Measurements from ENCODE around the gene RAB36. TPM values are rescaled to one million over a fixed set of nuclear protein-coding genes. Genes with fewer than 3 reads are reported as not detected.
A peak's percentile ranks its signal among the peaks of the same experiment; 100 is the strongest.
"Not testable (repeated sequence)": the region's sequence is repeated elsewhere in the genome, so short reads cannot be mapped to it uniquely, and the experiment has no call there.

The RAB36 gene
- polyA plus RNA-seq, 3 donors: 0.37 to 0.78 (median 0.49) TPM

- no peaks in the 10 kb centered on the region for H4K20me1 ChIP-seq (ENCODE audit: insufficient read depth, low read length)
- H3K9ac ChIP-seq (ENCODE audit: insufficient read depth, low read length, poor library complexity, severe bottlenecking): no peak overlapping the region
- Mint-ChIP-seq H3K36me3 (no peaks in the 10 kb centered on the region), H3K27ac (peak overlapping the region in 1 of 7 donors; percentile 27), H3K4me3 (no peak overlapping the region), H3K9me3 (no peaks in the 10 kb centered on the region), H3K4me1 (peaks cover 2% of the 10 kb centered on the region), H3K27me3 (ENCODE audit: low read depth in 3 of 3) (peaks cover 0 to 7% (median 6%) of the 10 kb centered on the region in 3 donors)
- no peaks in the 10 kb centered on the region for H3K79me2 ChIP-seq (ENCODE audit: insufficient read depth, low read length)
- DNase-seq: no peak
- 96% methylated on average over 4 of the region's 10 CpGs for WGBS (ENCODE audit: insufficient coverage)
- H2AFZ ChIP-seq (ENCODE audit: insufficient read depth, low read depth, low read length, poor library complexity, severe bottlenecking): no peak overlapping the region
- no peak overlapping the region for H3K4me2 ChIP-seq (replicated peaks; ENCODE audit: extremely low read depth, low read length, poor library complexity, severe bottlenecking)
- H3K27ac ChIP-seq (ENCODE audit: low read depth in 1 of 2, low read length in 2 of 2): no peak overlapping the region
- H3K4me3 ChIP-seq (replicated peaks in 1 of 3; ENCODE audit: low read depth in 2 of 3, low read length in 3 of 3): no peak overlapping the region
- no peaks in the 10 kb centered on the region for H3K9me3 ChIP-seq (replicated peaks in 1 of 2; ENCODE audit: control insufficient read depth in 1 of 2, insufficient read depth in 1 of 2, low read length in 2 of 2)
- H3K36me3 ChIP-seq (replicated peaks in 1 of 2; ENCODE audit: control insufficient read depth in 1 of 2, insufficient read depth in 2 of 2, low read length in 2 of 2): no peaks in the 10 kb centered on the region
- no peaks in the 10 kb centered on the region for H3K27me3 ChIP-seq (ENCODE audit: control insufficient read depth in 2 of 2, insufficient read depth in 2 of 2, low read length in 2 of 2)
- TF ChIP-seq CTCF (IDR thresholded peaks at IDR 0.05): no peak
- peaks cover 0 to 2% of the 10 kb centered on the region in 2 donors for H3K4me1 ChIP-seq (ENCODE audit: control insufficient read depth in 1 of 2, insufficient read depth in 2 of 2, low read length in 2 of 2)
- intact Hi-C loops (cut with micrococcal nuclease): no loop called here
These were observed 12.7 kb upstream of the RAB36 start for GRCh38 chr22:23132376-23133091.

- 96% methylated on average over 9 of the region's 10 CpGs for WGBS (ENCODE audit: insufficient coverage)
- Histone ChIP-seq H3K27me3 (ENCODE audit: control insufficient read depth in 2 of 2, insufficient read depth in 2 of 2, low read length in 2 of 2) (no peaks in the 10 kb centered on the region), H4K20me1 (ENCODE audit: insufficient read depth, low read length) (no peaks in the 10 kb centered on the region), H3K27ac (ENCODE audit: low read depth in 1 of 2, low read length in 2 of 2) (no peak overlapping the region), H3K4me1 (ENCODE audit: control insufficient read depth in 1 of 2, insufficient read depth in 2 of 2, low read length in 2 of 2) (peaks cover 12 to 15% of the 10 kb centered on the region in 2 donors), H3K9ac (ENCODE audit: insufficient read depth, low read length, poor library complexity, severe bottlenecking) (no peak overlapping the region), H3K4me3 (replicated peaks in 1 of 3; ENCODE audit: low read depth in 2 of 3, low read length in 3 of 3) (no peak overlapping the region), H2AFZ (ENCODE audit: insufficient read depth, low read depth, low read length, poor library complexity, severe bottlenecking) (no peak overlapping the region), H3K79me2 (ENCODE audit: insufficient read depth, low read length) (no peaks in the 10 kb centered on the region), H3K36me3 (replicated peaks in 1 of 2; ENCODE audit: control insufficient read depth in 1 of 2, insufficient read depth in 2 of 2, low read length in 2 of 2) (no peaks in the 10 kb centered on the region), H3K9me3 (replicated peaks in 1 of 2; ENCODE audit: control insufficient read depth in 1 of 2, insufficient read depth in 1 of 2, low read length in 2 of 2) (no peaks in the 10 kb centered on the region), H3K4me2 (replicated peaks; ENCODE audit: extremely low read depth, low read length, poor library complexity, severe bottlenecking) (no peak overlapping the region)
- H3K27ac Mint-ChIP-seq: no peak overlapping the region
- no peaks in the 10 kb centered on the region for H3K9me3 Mint-ChIP-seq
- H3K36me3 Mint-ChIP-seq: no peaks in the 10 kb centered on the region
- H3K4me3 Mint-ChIP-seq: no peak overlapping the region
- peaks cover 14% of the 10 kb centered on the region for H3K4me1 Mint-ChIP-seq
- intact Hi-C loops (cut with micrococcal nuclease): no loop called here
- H3K27me3 Mint-ChIP-seq (ENCODE audit: low read depth in 3 of 3): peaks cover 0 to 8% (median 5%) of the 10 kb centered on the region in 3 donors
- no peak for TF ChIP-seq CTCF (IDR thresholded peaks at IDR 0.05)
- no peak for DNase-seq
These were observed 11.4 kb upstream of the RAB36 start for GRCh38 chr22:23133922-23134321.

GRCh38 chr22:23136991-23137390 is 8.3 kb upstream of the RAB36 start:
- H2AFZ ChIP-seq (ENCODE audit: insufficient read depth, low read depth, low read length, poor library complexity, severe bottlenecking); H3K79me2 ChIP-seq (ENCODE audit: insufficient read depth, low read length); H3K27ac ChIP-seq (ENCODE audit: low read depth in 1 of 2, low read length in 2 of 2); H3K27ac Mint-ChIP-seq; H3K9me3 ChIP-seq (replicated peaks in 1 of 2; ENCODE audit: control insufficient read depth in 1 of 2, insufficient read depth in 1 of 2, low read length in 2 of 2); H3K27me3 ChIP-seq (ENCODE audit: control insufficient read depth in 2 of 2, insufficient read depth in 2 of 2, low read length in 2 of 2); H3K36me3 ChIP-seq (replicated peaks in 1 of 2; ENCODE audit: control insufficient read depth in 1 of 2, insufficient read depth in 2 of 2, low read length in 2 of 2); H3K36me3 Mint-ChIP-seq; H3K27me3 Mint-ChIP-seq (ENCODE audit: low read depth in 3 of 3); H3K4me2 ChIP-seq (replicated peaks; ENCODE audit: extremely low read depth, low read length, poor library complexity, severe bottlenecking); DNase-seq; H3K4me3 Mint-ChIP-seq; H3K9ac ChIP-seq (ENCODE audit: insufficient read depth, low read length, poor library complexity, severe bottlenecking); intact Hi-C loops (cut with micrococcal nuclease); H3K9me3 Mint-ChIP-seq; H3K4me3 ChIP-seq (replicated peaks in 1 of 3; ENCODE audit: low read depth in 2 of 3, low read length in 3 of 3); H4K20me1 ChIP-seq (ENCODE audit: insufficient read depth, low read length): not testable (repeated sequence)
- no CpG with 5 or more reads among the region's 4 CpGs for WGBS (ENCODE audit: insufficient coverage)
- peaks cover 20% of the 10 kb centered on the region for H3K4me1 Mint-ChIP-seq
- peaks cover 21 to 29% of the 10 kb centered on the region in 2 donors for H3K4me1 ChIP-seq (ENCODE audit: control insufficient read depth in 1 of 2, insufficient read depth in 2 of 2, low read length in 2 of 2)
